Endothelial cell of umbilical vein (primary cell): Measurements from ENCODE around the gene FOXJ3. TPM values are rescaled to one million over a fixed set of nuclear protein-coding genes. Genes with fewer than 3 reads are reported as not detected.

ENCODE experiments used
- BruUV-seq: library from RNA; stranded (reverse); fragments of 400-500 nt; replicated peaks from 2 replicates; lab custom pipeline; 2021; lab: Mats Ljungman, UMichigan
- CTCF ChIA-PET: fragments of 300-600, 350-600 bp; sonication (Branson Sonifier 250); formaldehyde crosslinking; loops from one replicate; lab custom pipeline; 2021; ENCODE audit warnings: antibody characterized with exemption, inconsistent platforms; lab: Charles Lee
- POLR2A ChIA-PET: fragments of 300-600, 350-600 bp; sonication (Branson Sonifier 250); formaldehyde crosslinking; loops from one replicate; lab custom pipeline; 2021; ENCODE audit warnings: antibody characterized with exemption, inconsistent platforms; lab: Charles Lee
- DNase-seq: peaks from one replicate; pipeline ENCODE4 v3.0.0-alpha.2; 2011; ENCODE audit warnings: low read depth, low spot score
- FAIRE-seq: peaks from 2 replicates; lab custom pipeline; 2011; peaks lifted over from hg19 to GRCh38; lab: Jason Lieb, UNC
- H2AFZ ChIP-seq: 2 replicates; pipeline ENCODE4 v1.6.0; 2012; ENCODE audit warnings: low read depth, low read length, control low read depth, inconsistent platforms
- H3K27ac ChIP-seq: 2 replicates; pipeline ENCODE4 v1.5.1; 2011; ENCODE audit warnings: low read depth, mild to moderate bottlenecking, control low read depth, low read length, moderate library complexity; ENCODE audit not compliant: insufficient read depth
- H3K27me3 ChIP-seq, 2 experiments: 2 replicates each; pipeline versions ENCODE4 v1.6.0 to v1.6.1; 2011; ENCODE audit warnings: low read length in 2 of 2, mixed read lengths in 1 of 2; ENCODE audit not compliant: control insufficient read depth in 2 of 2, insufficient read depth in 2 of 2
- H3K36me3 ChIP-seq, 2 experiments: 2 replicates in 1 of 2; 3 replicates in 1 of 2; pipeline ENCODE4 v1.5.1; 2011; ENCODE audit warnings: low read length in 2 of 2, mild to moderate bottlenecking in 1 of 2, moderate library complexity in 1 of 2; ENCODE audit not compliant: control insufficient read depth in 2 of 2, insufficient read depth in 2 of 2; ENCODE audit errors: extremely low read depth in 1 of 2
- H3K4me1 ChIP-seq: 3 replicates; pipeline ENCODE4 v1.5.1; 2011; ENCODE audit warnings: mild to moderate bottlenecking, low read length; ENCODE audit not compliant: control insufficient read depth, insufficient read depth; ENCODE audit errors: extremely low read depth
- H3K4me2 ChIP-seq: 2 replicates; pipeline ENCODE4 v1.6.1; 2011; ENCODE audit warnings: low read length, control low read depth, mixed read lengths; ENCODE audit not compliant: insufficient read depth
- H3K4me3 ChIP-seq, 3 experiments: fragments of 200-600 bp in 1 of 3; sonication (generic), shearing (Covaris generic) in 1 of 3; replicated peaks in 1 of 3; 2 replicates each; pipeline ENCODE4 v1.5.1; 2011 to 2016; ENCODE audit warnings: control low read depth in 3 of 3, low read length in 3 of 3, mild to moderate bottlenecking in 2 of 3, inconsistent platforms in 1 of 3, low read depth in 1 of 3, moderate library complexity in 1 of 3; ENCODE audit not compliant: insufficient read depth in 1 of 3
- H3K79me2 ChIP-seq: 2 replicates; pipeline ENCODE4 v1.6.0; 2012; ENCODE audit warnings: low read length, inconsistent platforms; ENCODE audit not compliant: control insufficient read depth, insufficient read depth
- H3K9ac ChIP-seq: replicated peaks from 2 replicates; pipeline ENCODE3; 2011; ENCODE audit warnings: low read length, control low read depth; ENCODE audit not compliant: insufficient read depth; ENCODE audit errors: extremely low read depth
- H3K9me1 ChIP-seq: replicated peaks from 3 replicates; pipeline ENCODE4 v1.6.0; 2011; ENCODE audit warnings: mild to moderate bottlenecking, low read length; ENCODE audit not compliant: control insufficient read depth, insufficient read depth; ENCODE audit errors: extremely low read depth
- H3K9me3 ChIP-seq: replicated peaks from 2 replicates; pipeline ENCODE4 v1.5.1; 2012; ENCODE audit warnings: low read length, inconsistent platforms; ENCODE audit not compliant: control insufficient read depth, insufficient read depth
- H4K20me1 ChIP-seq: replicated peaks from 2 replicates; pipeline ENCODE3; 2011; ENCODE audit warnings: mild to moderate bottlenecking, low read length; ENCODE audit not compliant: control insufficient read depth, insufficient read depth; ENCODE audit errors: extremely low read depth
- GATA2 ChIP-seq: IDR thresholded peaks from 2 replicates; pipeline ENCODE4 v1.7.0; 2011; ENCODE audit warnings: low read depth, mild to moderate bottlenecking, moderate library complexity, mixed read lengths, low read length; ENCODE audit not compliant: insufficient read length, insufficient read depth
- JUN ChIP-seq: IDR thresholded peaks from 2 replicates; pipeline ENCODE4 v1.6.1; 2011; ENCODE audit warnings: borderline replicate concordance, low read depth; ENCODE audit not compliant: insufficient read length, insufficient read depth
- MYC ChIP-seq: IDR thresholded peaks from one replicate; pipeline ENCODE4 v1.6.1; 2011; ENCODE audit warnings: mild to moderate bottlenecking, low read depth, low read length
- dilution Hi-C: fragments of 300-500 bp; cut with MboI; formaldehyde crosslinking; loops from one replicate; pipeline ENCODE4 v1.15.0; 2019; ENCODE audit warnings: low sequenced_read_pairs; ENCODE audit not compliant: extremely low pct_ligation_motif_present
- intact Hi-C: fragments of 100-400 bp; cut with micrococcal nuclease; formaldehyde crosslinking; loops from one replicate; pipeline ENCODE4 v1.10.0; 2022
- polyA plus RNA-seq, 4 experiments: library from polyadenylated mRNA; depleted of rRNA in 3 of 4; stranded (reverse) in 3 of 4; unstranded in 1 of 4; fragments of >200 nt; gene quantifications; 2 replicates each; pipeline versions ENCODE4 v1.2.1 to v1.2.3, GENCODE V29; 2011 to 2012; ENCODE audit warnings: missing spikeins in 1 of 4
- total RNA-seq: library from RNA; stranded (reverse); gene quantifications from 2 replicates; pipeline ENCODE4 v1.2.3, GENCODE V29; 2021

The FOXJ3 gene
- total and polyA plus RNA-seq, 2 donors (not counting 3 experiments of a cell fraction or from before 2014, with no cell fraction given), result 34.7 to 38.8 TPM

GRCh38 chr1:42364542-42364941 lies 29.5 kb upstream of the FOXJ3 start:
- no peaks in the 10 kb centered on the region for H3K4me1 ChIP-seq
- H3K4me3 ChIP-seq, result no peak overlapping the region
- POLR2A ChIA-PET, result no interaction called here
- no peak for FAIRE-seq
- H3K9me3 ChIP-seq, result no peaks in the 10 kb centered on the region
- H3K9ac ChIP-seq, result no peak overlapping the region
- no peak for DNase-seq
- H4K20me1 ChIP-seq, result no peaks in the 10 kb centered on the region
- CTCF ChIA-PET, result no interaction called here
- no TSS peak for BruUV-seq
- intact Hi-C loops, result no loop called here
- no peaks in the 10 kb centered on the region for H3K79me2 ChIP-seq
- no peak overlapping the region for H3K4me2 ChIP-seq
- peaks cover 8 to 10% of the 10 kb centered on the region in 2 experiments for H3K27me3 ChIP-seq
- TF ChIP-seq GATA2, result no peak
- no peak for TF ChIP-seq JUN
- no peak for TF ChIP-seq MYC
- no peaks in the 10 kb centered on the region for H3K9me1 ChIP-seq
- H3K36me3 ChIP-seq, result no peaks in the 10 kb centered on the region
- no peak overlapping the region for H3K27ac ChIP-seq
- H2AFZ ChIP-seq, result no peak overlapping the region
- dilution Hi-C loops, result no loop called here

- intact Hi-C loops, result no loop called here
- no peaks in the 10 kb centered on the region for H4K20me1 ChIP-seq
- no peak for DNase-seq
- no TSS peak for BruUV-seq
- POLR2A ChIA-PET, result no interaction called here
- CTCF ChIA-PET, result no interaction called here
- dilution Hi-C loops, result no loop called here
- H3K4me2 ChIP-seq, result no peak overlapping the region
- H3K27me3 ChIP-seq, result peaks cover 8% of the 10 kb centered on the region in 2 experiments
- H3K9me3 ChIP-seq, result no peaks in the 10 kb centered on the region
- H3K36me3 ChIP-seq, result no peaks in the 10 kb centered on the region
- no peak for FAIRE-seq
- no peaks in the 10 kb centered on the region for H3K9me1 ChIP-seq
- TF ChIP-seq GATA2 (no peak), MYC (no peak)
- H3K27ac ChIP-seq, result no peak overlapping the region
- no peak overlapping the region for H3K9ac ChIP-seq
- no peak overlapping the region for H3K4me3 ChIP-seq
- H3K79me2 ChIP-seq, result no peaks in the 10 kb centered on the region
- H3K4me1 ChIP-seq, result no peaks in the 10 kb centered on the region
- H2AFZ ChIP-seq, result no peak overlapping the region
Observed at GRCh38 chr1:42364089-42364488, 29.1 kb upstream of the FOXJ3 start.
